ENCODE results near the gene KIF16B. TPM values are rescaled to one million over a fixed set of nuclear protein-coding genes. Genes with fewer than 3 reads are reported as not detected.

KIF16B gene
- total RNA-seq, 4 donors from 2014 or later = 70.5 to 169 (median 80.2) TPM

GRCh38 chr20:16286601-16287000, 286.6 kb downstream of the KIF16B start:
- Histone ChIP-seq H3K4me3 (no peak overlapping the region), H3K27me3 (no peaks in the 10 kb centered on the region), H3K9me3 (no peaks in the 10 kb centered on the region), H3K36me3 (no peaks in the 10 kb centered on the region), H3K4me1 (peaks cover 0 to 9% (median 2%) of the 10 kb centered on the region in 4 donors), H3K27ac (no peak overlapping the region)
- TF ChIP-seq POLR2A (IDR thresholded peaks at IDR 0.05) (no peak), CTCF (IDR thresholded peaks at IDR 0.05) (no peak)
- DNase-seq = no peak

- Histone ChIP-seq H3K4me1 (peaks cover 0 to 9% (median 2%) of the 10 kb centered on the region in 4 donors), H3K27ac (peak overlapping the region in 1 of 4 donors; percentile 16), H3K27me3 (no peaks in the 10 kb centered on the region), H3K36me3 (no peaks in the 10 kb centered on the region), H3K9me3 (no peaks in the 10 kb centered on the region), H3K4me3 (no peak overlapping the region)
- TF ChIP-seq CTCF (IDR thresholded peaks at IDR 0.05) = no peak
- no peak for TF ChIP-seq POLR2A (IDR thresholded peaks at IDR 0.05)
- DNase-seq = no peak
Measured at GRCh38 chr20:16284385-16285100, 288.7 kb downstream of the KIF16B start.

- peak in 1 of 3 donors; percentile 59 for DNase-seq
- Histone ChIP-seq H3K9me3 (no peaks in the 10 kb centered on the region), H3K4me1 (peaks cover 0 to 9% (median 2%) of the 10 kb centered on the region in 4 donors), H3K27me3 (no peaks in the 10 kb centered on the region), H3K36me3 (no peaks in the 10 kb centered on the region), H3K27ac (peak overlapping the region in 1 of 4 donors; percentile 16), H3K4me3 (no peak overlapping the region)
- TF ChIP-seq POLR2A (IDR thresholded peaks at IDR 0.05) (no peak), CTCF (IDR thresholded peaks at IDR 0.05) (no peak)
Measured at GRCh38 chr20:16283978-16284377, 289.3 kb downstream of the KIF16B start.

GRCh38 chr20:16283307-16283706, 289.9 kb downstream of the KIF16B start:
- DNase-seq = no peak
- H3K9me3 ChIP-seq = no peaks in the 10 kb centered on the region

GRCh38 chr20:16280219-16280618, 293.0 kb downstream of the KIF16B start:
- H3K36me3 ChIP-seq = no peaks in the 10 kb centered on the region
- peaks cover 0 to 9% (median 2%) of the 10 kb centered on the region in 4 donors for H3K4me1 ChIP-seq
- no peaks in the 10 kb centered on the region for H3K9me3 ChIP-seq
- no peak overlapping the region for H3K27ac ChIP-seq
- TF ChIP-seq POLR2A (IDR thresholded peaks at IDR 0.05) (no peak), CTCF (IDR thresholded peaks at IDR 0.05) (no peak)
- no peaks in the 10 kb centered on the region for H3K27me3 ChIP-seq
- no peak overlapping the region for H3K4me3 ChIP-seq
- no peak for DNase-seq

More at GRCh38 chr20:16283307-16283706, 289.9 kb downstream of the KIF16B start:
- H3K36me3 ChIP-seq = no peaks in the 10 kb centered on the region
- H3K4me1 ChIP-seq = peaks cover 0 to 9% (median 2%) of the 10 kb centered on the region in 4 donors
- no peak overlapping the region for H3K4me3 ChIP-seq
- no peak overlapping the region for H3K27ac ChIP-seq
- H3K27me3 ChIP-seq = no peaks in the 10 kb centered on the region
- TF ChIP-seq CTCF (IDR thresholded peaks at IDR 0.05) (no peak), POLR2A (IDR thresholded peaks at IDR 0.05) (no peak)
